Omental fat pad (tissue), 4 donors: Measurements from ENCODE around the gene PRRG2. TPM values are rescaled to one million over a fixed set of nuclear protein-coding genes. Genes with fewer than 3 reads are reported as not detected.

Experiments
- ATAC-seq: fragments of 150-250 bp; one replicate; pipeline ENCODE4 v1.9.1; 2016; ENCODE audit warnings: mild to moderate bottlenecking, moderate library complexity; ENCODE audit not compliant: low FRiP score
- DNase-seq: peaks from one replicate; pipeline ENCODE4 v3.0.0-alpha.2; 2019; ENCODE audit warnings: low spot score
- CTCF ChIP-seq, 3 donors: fragments of 450-650 bp; IDR thresholded peaks; one replicate each; pipeline ENCODE4 v1.5.1; 2016 to 2017; ENCODE audit warnings: antibody characterized with exemption in 3 of 3, mild to moderate bottlenecking in 3 of 3, moderate library complexity in 2 of 3
- total RNA-seq, 4 donors: library from RNA; depleted of rRNA; stranded (reverse); fragments of >200 nt; gene quantifications; one replicate each; pipeline ENCODE4 v1.1.0, GENCODE V29; 2016

PRRG2 gene
- total RNA-seq, 4 donors from 2014 or later = 0.79 to 5.2 (median 2.3) TPM; not detected in 1

GRCh38 chr19:49602806-49603205 lies 21.7 kb downstream of the PRRG2 start:
- TF ChIP-seq CTCF (IDR thresholded peaks at IDR 0.05) = no peak
- DNase-seq (no peak), ATAC-seq (no peak)

GRCh38 chr19:49605605-49606004 lies 24.5 kb downstream of the PRRG2 start:
- ATAC-seq = no peak
- TF ChIP-seq CTCF (IDR thresholded peaks at IDR 0.05) = no peak
- DNase-seq = no peak

- ATAC-seq (no peak), DNase-seq (no peak)
- no peak for TF ChIP-seq CTCF (IDR thresholded peaks at IDR 0.05)
Observed at GRCh38 chr19:49609499-49610092, 28.5 kb downstream of the PRRG2 start.

- DNase-seq (no peak), ATAC-seq (no peak)
- no peak for TF ChIP-seq CTCF (IDR thresholded peaks at IDR 0.05)
Observed at GRCh38 chr19:49613374-49613773, 32.3 kb downstream of the PRRG2 start.

- no peak for TF ChIP-seq CTCF (IDR thresholded peaks at IDR 0.05)
- ATAC-seq = no peak
- no peak for DNase-seq
Observed at GRCh38 chr19:49614096-49614833, 33.1 kb downstream of the PRRG2 start.

- no peak for ATAC-seq
- no peak for TF ChIP-seq CTCF (IDR thresholded peaks at IDR 0.05)
- no peak for DNase-seq
Observed at GRCh38 chr19:49615861-49616260, 34.7 kb downstream of the PRRG2 start.

- no peak for TF ChIP-seq CTCF (IDR thresholded peaks at IDR 0.05)
- no peak for ATAC-seq
Observed at GRCh38 chr19:49616532-49616931, 35.4 kb downstream of the PRRG2 start.

More at GRCh38 chr19:49616532-49616931, 35.4 kb downstream of the PRRG2 start:
- DNase-seq = no peak
